Measurements from ENCODE around the gene CHST15. TPM values are rescaled to one million over a fixed set of nuclear protein-coding genes. Genes with fewer than 3 reads are reported as not detected.

CHST15 gene
- total and polyA plus RNA-seq, 2 of the 8 experiments (the other 6 are each of a cell fraction or from before 2014, with no cell fraction given): 8.8 to 9.1 TPM

DNA sequence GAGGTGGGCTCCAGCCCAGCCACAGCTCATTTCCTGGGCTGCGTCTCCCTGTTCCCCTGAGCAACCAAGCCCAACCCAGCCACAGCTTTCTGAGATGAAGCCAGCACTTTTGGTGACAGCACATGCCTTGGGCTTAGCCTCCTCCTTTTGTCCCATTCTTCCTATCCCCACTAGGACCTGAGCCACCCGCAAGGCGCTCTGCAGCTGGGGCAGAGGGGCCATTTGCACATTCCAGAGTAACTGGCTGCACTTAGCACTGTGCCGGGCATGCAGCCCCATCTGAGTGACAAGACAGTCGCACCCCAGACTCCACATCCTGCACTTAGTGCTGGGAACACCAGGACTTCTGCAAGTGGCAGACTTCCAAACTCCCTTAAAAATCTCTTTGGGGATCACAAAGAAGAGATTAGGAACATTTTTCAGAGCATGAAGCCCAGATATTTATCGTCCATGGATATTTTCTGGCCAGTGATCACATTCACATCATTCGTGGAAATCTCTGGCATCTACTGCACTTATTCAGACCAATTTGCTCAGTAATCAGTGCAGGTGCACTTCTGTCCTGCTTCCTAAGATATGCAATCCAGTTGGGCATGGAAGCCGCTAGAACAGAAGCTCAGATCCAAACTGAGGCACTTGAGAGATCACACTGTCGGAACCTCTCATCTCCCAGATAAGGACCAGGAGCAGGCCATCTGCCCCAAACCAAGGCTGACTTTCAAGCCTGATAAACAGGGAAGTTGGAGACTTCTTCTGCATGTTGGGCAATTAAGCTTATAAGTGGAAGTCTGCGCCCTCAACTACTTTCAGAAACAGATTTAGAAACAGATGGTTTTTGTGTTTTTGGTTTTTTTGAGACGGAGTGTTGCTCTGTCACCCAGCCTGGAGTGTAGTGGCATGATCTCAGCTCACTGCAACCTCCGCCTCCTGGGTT, 26.4 kb downstream of the CHST15 start (continued):
- TF ChIP-seq NANOG (IDR thresholded peaks at IDR 0.05; ENCODE audit: insufficient read depth, low read depth, low read length, poor library complexity, severe bottlenecking): no peak
- TF ChIP-seq, protein P1, sequence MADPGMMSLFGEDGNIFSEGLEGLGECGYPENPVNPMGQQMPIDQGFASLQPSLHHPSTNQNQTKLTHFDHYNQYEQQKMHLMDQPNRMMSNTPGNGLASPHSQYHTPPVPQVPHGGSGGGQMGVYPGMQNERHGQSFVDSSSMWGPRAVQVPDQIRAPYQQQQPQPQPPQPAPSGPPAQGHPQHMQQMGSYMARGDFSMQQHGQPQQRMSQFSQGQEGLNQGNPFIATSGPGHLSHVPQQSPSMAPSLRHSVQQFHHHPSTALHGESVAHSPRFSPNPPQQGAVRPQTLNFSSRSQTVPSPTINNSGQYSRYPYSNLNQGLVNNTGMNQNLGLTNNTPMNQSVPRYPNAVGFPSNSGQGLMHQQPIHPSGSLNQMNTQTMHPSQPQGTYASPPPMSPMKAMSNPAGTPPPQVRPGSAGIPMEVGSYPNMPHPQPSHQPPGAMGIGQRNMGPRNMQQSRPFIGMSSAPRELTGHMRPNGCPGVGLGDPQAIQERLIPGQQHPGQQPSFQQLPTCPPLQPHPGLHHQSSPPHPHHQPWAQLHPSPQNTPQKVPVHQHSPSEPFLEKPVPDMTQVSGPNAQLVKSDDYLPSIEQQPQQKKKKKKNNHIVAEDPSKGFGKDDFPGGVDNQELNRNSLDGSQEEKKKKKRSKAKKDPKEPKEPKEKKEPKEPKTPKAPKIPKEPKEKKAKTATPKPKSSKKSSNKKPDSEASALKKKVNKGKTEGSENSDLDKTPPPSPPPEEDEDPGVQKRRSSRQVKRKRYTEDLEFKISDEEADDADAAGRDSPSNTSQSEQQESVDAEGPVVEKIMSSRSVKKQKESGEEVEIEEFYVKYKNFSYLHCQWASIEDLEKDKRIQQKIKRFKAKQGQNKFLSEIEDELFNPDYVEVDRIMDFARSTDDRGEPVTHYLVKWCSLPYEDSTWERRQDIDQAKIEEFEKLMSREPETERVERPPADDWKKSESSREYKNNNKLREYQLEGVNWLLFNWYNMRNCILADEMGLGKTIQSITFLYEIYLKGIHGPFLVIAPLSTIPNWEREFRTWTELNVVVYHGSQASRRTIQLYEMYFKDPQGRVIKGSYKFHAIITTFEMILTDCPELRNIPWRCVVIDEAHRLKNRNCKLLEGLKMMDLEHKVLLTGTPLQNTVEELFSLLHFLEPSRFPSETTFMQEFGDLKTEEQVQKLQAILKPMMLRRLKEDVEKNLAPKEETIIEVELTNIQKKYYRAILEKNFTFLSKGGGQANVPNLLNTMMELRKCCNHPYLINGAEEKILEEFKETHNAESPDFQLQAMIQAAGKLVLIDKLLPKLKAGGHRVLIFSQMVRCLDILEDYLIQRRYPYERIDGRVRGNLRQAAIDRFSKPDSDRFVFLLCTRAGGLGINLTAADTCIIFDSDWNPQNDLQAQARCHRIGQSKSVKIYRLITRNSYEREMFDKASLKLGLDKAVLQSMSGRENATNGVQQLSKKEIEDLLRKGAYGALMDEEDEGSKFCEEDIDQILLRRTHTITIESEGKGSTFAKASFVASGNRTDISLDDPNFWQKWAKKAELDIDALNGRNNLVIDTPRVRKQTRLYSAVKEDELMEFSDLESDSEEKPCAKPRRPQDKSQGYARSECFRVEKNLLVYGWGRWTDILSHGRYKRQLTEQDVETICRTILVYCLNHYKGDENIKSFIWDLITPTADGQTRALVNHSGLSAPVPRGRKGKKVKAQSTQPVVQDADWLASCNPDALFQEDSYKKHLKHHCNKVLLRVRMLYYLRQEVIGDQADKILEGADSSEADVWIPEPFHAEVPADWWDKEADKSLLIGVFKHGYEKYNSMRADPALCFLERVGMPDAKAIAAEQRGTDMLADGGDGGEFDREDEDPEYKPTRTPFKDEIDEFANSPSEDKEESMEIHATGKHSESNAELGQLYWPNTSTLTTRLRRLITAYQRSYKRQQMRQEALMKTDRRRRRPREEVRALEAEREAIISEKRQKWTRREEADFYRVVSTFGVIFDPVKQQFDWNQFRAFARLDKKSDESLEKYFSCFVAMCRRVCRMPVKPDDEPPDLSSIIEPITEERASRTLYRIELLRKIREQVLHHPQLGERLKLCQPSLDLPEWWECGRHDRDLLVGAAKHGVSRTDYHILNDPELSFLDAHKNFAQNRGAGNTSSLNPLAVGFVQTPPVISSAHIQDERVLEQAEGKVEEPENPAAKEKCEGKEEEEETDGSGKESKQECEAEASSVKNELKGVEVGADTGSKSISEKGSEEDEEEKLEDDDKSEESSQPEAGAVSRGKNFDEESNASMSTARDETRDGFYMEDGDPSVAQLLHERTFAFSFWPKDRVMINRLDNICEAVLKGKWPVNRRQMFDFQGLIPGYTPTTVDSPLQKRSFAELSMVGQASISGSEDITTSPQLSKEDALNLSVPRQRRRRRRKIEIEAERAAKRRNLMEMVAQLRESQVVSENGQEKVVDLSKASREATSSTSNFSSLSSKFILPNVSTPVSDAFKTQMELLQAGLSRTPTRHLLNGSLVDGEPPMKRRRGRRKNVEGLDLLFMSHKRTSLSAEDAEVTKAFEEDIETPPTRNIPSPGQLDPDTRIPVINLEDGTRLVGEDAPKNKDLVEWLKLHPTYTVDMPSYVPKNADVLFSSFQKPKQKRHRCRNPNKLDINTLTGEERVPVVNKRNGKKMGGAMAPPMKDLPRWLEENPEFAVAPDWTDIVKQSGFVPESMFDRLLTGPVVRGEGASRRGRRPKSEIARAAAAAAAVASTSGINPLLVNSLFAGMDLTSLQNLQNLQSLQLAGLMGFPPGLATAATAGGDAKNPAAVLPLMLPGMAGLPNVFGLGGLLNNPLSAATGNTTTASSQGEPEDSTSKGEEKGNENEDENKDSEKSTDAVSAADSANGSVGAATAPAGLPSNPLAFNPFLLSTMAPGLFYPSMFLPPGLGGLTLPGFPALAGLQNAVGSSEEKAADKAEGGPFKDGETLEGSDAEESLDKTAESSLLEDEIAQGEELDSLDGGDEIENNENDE (IDR thresholded peaks at IDR 0.05; ENCODE audit: insufficient replicate concordance, low read length): no peak
- no peak for TF ChIP-seq PHF8 (conservative IDR thresholded peaks at IDR 0.05; ENCODE audit: low read depth, low read length)
- no peak for TF ChIP-seq CBX8 (IDR thresholded peaks at IDR 0.05; ENCODE audit: borderline replicate concordance, low read depth, low read length)
- TF ChIP-seq SIN3A (conservative IDR thresholded peaks at IDR 0.05 in 1 of 2, IDR thresholded peaks at IDR 0.05 in 1 of 2; ENCODE audit: low read depth in 1 of 2, low read length in 2 of 2): 0 out of 4 replicates have a peak, but pooled peaks of 1 of the 2 experiments have one; percentile 18
- TF ChIP-seq JUND (IDR thresholded peaks at IDR 0.05; ENCODE audit: low read length): no peak
- TF ChIP-seq TEAD4 (IDR thresholded peaks at IDR 0.05; ENCODE audit: low read depth, low read length): peak; percentile 91
- TF ChIP-seq JUN (IDR thresholded peaks at IDR 0.05; ENCODE audit: low read depth, low read length): no peak
